ENCODE measurements around the gene OR5W2. TPM values are rescaled to one million over a fixed set of nuclear protein-coding genes. Genes with fewer than 3 reads are reported as not detected.
A peak's percentile ranks its signal among the peaks of the same experiment; 100 is the strongest.

OR5W2 gene
- not detected for polyA plus RNA-seq (2013, experiment 1 of 2)
- not detected for polyA plus RNA-seq (2013, experiment 2 of 2)

DNA sequence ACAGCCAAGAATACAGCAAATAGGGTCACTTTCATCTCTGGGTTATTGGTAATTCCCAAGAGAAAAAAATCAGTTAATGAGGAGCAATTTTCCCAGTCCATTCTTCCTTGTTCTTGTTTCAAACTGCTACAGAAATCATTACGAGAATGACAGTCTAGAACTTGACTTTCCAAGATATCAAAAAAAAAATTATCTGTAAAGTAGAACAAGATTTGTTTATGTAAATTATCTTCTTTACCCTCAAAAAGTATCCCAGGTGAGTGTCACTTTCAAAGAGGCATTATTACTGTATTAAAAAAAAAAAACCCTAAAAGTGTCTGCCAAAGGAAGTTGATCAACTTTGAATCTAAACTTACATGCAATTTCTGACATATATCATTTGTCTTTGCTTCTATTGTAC is at the start of gene OR5W2:
Gene OR5W2 (minus strand): TSS at position 101 of the 400 bp plus-strand sequence. CDS start 0 bp downstream, at position 101.
- Histone ChIP-seq H3K4me1 (ENCODE audit: control insufficient read depth, insufficient read depth, low read depth, low read length) (no peaks in the 10 kb centered on the region), H3K4ac (ENCODE audit: low read depth in 1 of 2, low read length in 2 of 2) (no peak within 1 kb of the TSS), H3K9me3 (ENCODE audit: control insufficient read depth, low read length) (no peaks in the 10 kb centered on the region), H3K27me3 (ENCODE audit: control insufficient read depth in 1 of 2, insufficient read depth in 1 of 2, low read length in 2 of 2) (no peaks in the 10 kb centered on the region), H3K79me1 (replicated peaks; ENCODE audit: low read length, poor library complexity, severe bottlenecking) (no peaks in the 10 kb centered on the region), H2BK5ac (ENCODE audit: low read depth, low read length, poor library complexity, severe bottlenecking) (no peak within 1 kb of the TSS), H2AK5ac (ENCODE audit: low read length, severe bottlenecking) (no peak within 1 kb of the TSS), H3K4me3 (ENCODE audit: insufficient read depth in 1 of 2, low read depth in 1 of 2, low read length in 2 of 2) (no peak within 1 kb of the TSS), H2AFZ (ENCODE audit: low read depth, low read length) (no peak within 1 kb of the TSS), H3K23ac (ENCODE audit: low read length in 2 of 2) (no peak within 1 kb of the TSS), H3K4me2 (ENCODE audit: low read length, poor library complexity, severe bottlenecking) (no peak within 1 kb of the TSS), H3K9ac (ENCODE audit: low read length) (no peak within 1 kb of the TSS), H3K27ac (ENCODE audit: low read length, poor library complexity, severe bottlenecking) (no peak within 1 kb of the TSS), H3K18ac (ENCODE audit: low read depth in 1 of 2, low read length in 2 of 2) (no peak within 1 kb of the TSS), H3K14ac (ENCODE audit: low read length in 2 of 2) (no peak within 1 kb of the TSS), H3K36me3 (ENCODE audit: control insufficient read depth in 1 of 2, insufficient read depth in 2 of 2, low read depth in 1 of 2, low read length in 2 of 2) (no peaks in the 10 kb centered on the region), H4K91ac (ENCODE audit: low read length) (no peak within 1 kb of the TSS), H2BK120ac (ENCODE audit: low read depth, low read length) (no peak within 1 kb of the TSS), H2BK12ac (ENCODE audit: low read length in 2 of 2) (no peak within 1 kb of the TSS), H4K8ac (ENCODE audit: low read length) (no peak within 1 kb of the TSS), H2BK15ac (ENCODE audit: low read depth, poor library complexity, severe bottlenecking) (no peak within 1 kb of the TSS)
- no CpG with 5 or more reads among the region's 1 CpG for WGBS
- no peak for DNase-seq

DNA sequence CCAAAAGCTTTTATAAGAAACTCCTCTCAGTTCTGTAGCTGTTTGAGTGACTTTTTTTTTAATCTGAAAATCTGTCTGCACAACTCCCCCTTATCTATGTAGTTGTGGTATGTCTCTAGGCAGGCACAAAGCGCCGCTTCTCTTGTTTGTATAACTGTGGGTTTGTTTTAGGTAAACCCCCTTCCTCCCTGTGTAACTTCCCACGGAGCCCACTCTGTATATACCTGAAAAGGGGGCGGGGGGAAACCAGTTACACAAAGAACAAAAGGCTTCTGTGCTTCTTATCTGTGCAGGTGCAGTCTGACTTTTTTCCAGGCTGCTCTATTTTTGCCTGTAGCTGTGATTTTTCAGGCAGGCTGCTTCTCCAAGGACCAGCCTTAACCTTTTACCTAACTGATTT is 42.1 kb upstream of the OR5W2 start:
- no peak overlapping the region for H3K27ac ChIP-seq (ENCODE audit: low read length, poor library complexity, severe bottlenecking)
- H3K4me3 ChIP-seq (ENCODE audit: insufficient read depth in 1 of 2, low read depth in 1 of 2, low read length in 2 of 2): no peak overlapping the region
- no peak overlapping the region for H3K23ac ChIP-seq (ENCODE audit: low read length in 2 of 2)
- no peak overlapping the region for H2AFZ ChIP-seq (ENCODE audit: low read depth, low read length)
- H3K79me1 ChIP-seq (replicated peaks; ENCODE audit: low read length, poor library complexity, severe bottlenecking): no peaks in the 10 kb centered on the region
- H2BK12ac ChIP-seq (ENCODE audit: low read length in 2 of 2): no peak overlapping the region
- no peaks in the 10 kb centered on the region for H3K27me3 ChIP-seq (ENCODE audit: control insufficient read depth in 1 of 2, insufficient read depth in 1 of 2, low read length in 2 of 2)
- 39% methylated on average over 2 of the region's 4 CpGs for WGBS
- H2BK5ac ChIP-seq (ENCODE audit: low read depth, low read length, poor library complexity, severe bottlenecking): no peak overlapping the region
- no peaks in the 10 kb centered on the region for H3K4me1 ChIP-seq (ENCODE audit: control insufficient read depth, insufficient read depth, low read depth, low read length)
- no peak overlapping the region for H2AK5ac ChIP-seq (ENCODE audit: low read length, severe bottlenecking)
- no peaks in the 10 kb centered on the region for H3K9me3 ChIP-seq (ENCODE audit: control insufficient read depth, low read length)
- H3K4ac ChIP-seq (ENCODE audit: low read depth in 1 of 2, low read length in 2 of 2): no peak overlapping the region
- no peak overlapping the region for H3K4me2 ChIP-seq (ENCODE audit: low read length, poor library complexity, severe bottlenecking)
- no peak overlapping the region for H3K9ac ChIP-seq (ENCODE audit: low read length)
- no peak overlapping the region for H2BK15ac ChIP-seq (ENCODE audit: low read depth, poor library complexity, severe bottlenecking)
- H4K91ac ChIP-seq (ENCODE audit: low read length): no peak overlapping the region
- no peaks in the 10 kb centered on the region for H3K36me3 ChIP-seq (ENCODE audit: control insufficient read depth in 1 of 2, insufficient read depth in 2 of 2, low read depth in 1 of 2, low read length in 2 of 2)
- H3K18ac ChIP-seq (ENCODE audit: low read depth in 1 of 2, low read length in 2 of 2): no peak overlapping the region
- H2BK120ac ChIP-seq (ENCODE audit: low read depth, low read length): no peak overlapping the region
- H3K14ac ChIP-seq (ENCODE audit: low read length in 2 of 2): no peak overlapping the region
- no peak overlapping the region for H4K8ac ChIP-seq (ENCODE audit: low read length)
- DNase-seq: no peak

DNA sequence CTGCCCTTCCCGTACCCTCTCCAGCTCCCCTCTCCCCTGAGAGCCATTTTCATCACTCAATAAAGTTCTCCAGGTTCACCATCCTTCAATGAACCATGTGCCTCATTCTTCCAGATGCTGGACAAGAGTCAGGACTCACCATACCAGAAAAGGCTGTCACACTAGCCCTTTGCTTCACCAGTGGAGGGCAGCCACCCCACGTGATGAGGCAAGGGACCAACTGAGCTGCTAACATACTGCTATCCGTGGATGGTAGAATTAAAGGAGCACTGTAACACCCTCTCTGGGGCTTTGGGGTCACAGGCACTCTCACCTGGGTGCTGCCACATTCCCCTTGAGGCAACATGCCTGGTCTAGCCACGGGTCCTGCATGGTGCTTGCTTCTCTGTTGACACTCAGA is 34.9 kb upstream of the OR5W2 start:
- Histone ChIP-seq H3K4me3 (ENCODE audit: insufficient read depth in 1 of 2, low read depth in 1 of 2, low read length in 2 of 2) (no peak overlapping the region), H3K14ac (ENCODE audit: low read length in 2 of 2) (no peak overlapping the region)
- WGBS: 50% methylated on average over 4 of the region's 4 CpGs

DNA sequence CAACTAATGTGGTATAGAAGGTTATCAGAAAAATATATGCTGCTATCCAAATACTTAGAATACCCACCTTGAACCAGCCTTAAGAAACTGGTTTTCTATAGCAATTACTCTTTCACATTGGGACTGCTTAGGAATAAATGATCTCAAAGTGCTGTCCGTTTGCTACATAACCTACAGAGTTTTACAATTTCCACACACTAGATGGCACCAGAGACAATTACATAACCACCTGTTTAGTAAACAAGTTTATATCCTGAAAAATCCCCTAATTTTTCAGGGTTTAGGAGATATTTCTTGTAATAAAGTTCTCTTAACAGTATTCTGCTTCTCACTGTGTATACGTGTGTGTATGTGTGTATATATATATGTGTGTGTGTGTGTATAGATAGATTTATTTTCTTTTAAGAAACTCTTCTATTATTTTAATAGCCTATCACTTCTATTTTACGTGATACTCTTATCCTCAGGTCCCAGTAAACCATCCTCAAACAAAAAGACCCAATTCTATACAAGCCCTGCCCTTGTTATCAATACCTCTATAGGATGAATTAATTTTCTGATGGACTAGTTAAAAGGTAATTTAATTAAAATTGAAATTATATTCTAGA is 28.5 kb upstream of the OR5W2 start:
- no peak overlapping the region for H3K27ac ChIP-seq (ENCODE audit: low read length, poor library complexity, severe bottlenecking)
- 0% methylated on average over 1 of the region's 3 CpGs for WGBS
- H4K8ac ChIP-seq (ENCODE audit: low read length): no peak overlapping the region
- no peak overlapping the region for H2BK120ac ChIP-seq (ENCODE audit: low read depth, low read length)
- H2BK5ac ChIP-seq (ENCODE audit: low read depth, low read length, poor library complexity, severe bottlenecking): no peak overlapping the region
- no peak overlapping the region for H2AK5ac ChIP-seq (ENCODE audit: low read length, severe bottlenecking)
- no peak overlapping the region for H4K91ac ChIP-seq (ENCODE audit: low read length)
- no peak overlapping the region for H3K18ac ChIP-seq (ENCODE audit: low read depth in 1 of 2, low read length in 2 of 2)
- no peak overlapping the region for H2AFZ ChIP-seq (ENCODE audit: low read depth, low read length)
- H3K23ac ChIP-seq (ENCODE audit: low read length in 2 of 2): no peak overlapping the region
- no peaks in the 10 kb centered on the region for H3K79me1 ChIP-seq (replicated peaks; ENCODE audit: low read length, poor library complexity, severe bottlenecking)
- DNase-seq: peak; percentile 14
- H3K4me1 ChIP-seq (ENCODE audit: control insufficient read depth, insufficient read depth, low read depth, low read length): no peaks in the 10 kb centered on the region
- no peak overlapping the region for H3K4me2 ChIP-seq (ENCODE audit: low read length, poor library complexity, severe bottlenecking)
- H3K4me3 ChIP-seq (ENCODE audit: insufficient read depth in 1 of 2, low read depth in 1 of 2, low read length in 2 of 2): no peak overlapping the region
- H3K36me3 ChIP-seq (ENCODE audit: control insufficient read depth in 1 of 2, insufficient read depth in 2 of 2, low read depth in 1 of 2, low read length in 2 of 2): no peaks in the 10 kb centered on the region
- H2BK15ac ChIP-seq (ENCODE audit: low read depth, poor library complexity, severe bottlenecking): no peak overlapping the region
- H3K9me3 ChIP-seq (ENCODE audit: control insufficient read depth, low read length): no peaks in the 10 kb centered on the region
- H3K27me3 ChIP-seq (ENCODE audit: control insufficient read depth in 1 of 2, insufficient read depth in 1 of 2, low read length in 2 of 2): no peaks in the 10 kb centered on the region
- no peak overlapping the region for H3K4ac ChIP-seq (ENCODE audit: low read depth in 1 of 2, low read length in 2 of 2)
- no peak overlapping the region for H3K9ac ChIP-seq (ENCODE audit: low read length)
- no peak overlapping the region for H3K14ac ChIP-seq (ENCODE audit: low read length in 2 of 2)
- no peak overlapping the region for H2BK12ac ChIP-seq (ENCODE audit: low read length in 2 of 2)

More for the DNA sequence above, 34.9 kb upstream of the OR5W2 start:
- Histone ChIP-seq H2BK120ac (ENCODE audit: low read depth, low read length) (no peak overlapping the region), H4K8ac (ENCODE audit: low read length) (no peak overlapping the region), H2BK5ac (ENCODE audit: low read depth, low read length, poor library complexity, severe bottlenecking) (no peak overlapping the region), H3K27ac (ENCODE audit: low read length, poor library complexity, severe bottlenecking) (no peak overlapping the region), H3K4me2 (ENCODE audit: low read length, poor library complexity, severe bottlenecking) (no peak overlapping the region), H4K91ac (ENCODE audit: low read length) (no peak overlapping the region), H2AFZ (ENCODE audit: low read depth, low read length) (no peak overlapping the region), H3K9me3 (ENCODE audit: control insufficient read depth, low read length) (no peaks in the 10 kb centered on the region), H3K36me3 (ENCODE audit: control insufficient read depth in 1 of 2, insufficient read depth in 2 of 2, low read depth in 1 of 2, low read length in 2 of 2) (no peaks in the 10 kb centered on the region), H3K4me1 (ENCODE audit: control insufficient read depth, insufficient read depth, low read depth, low read length) (no peaks in the 10 kb centered on the region), H3K27me3 (ENCODE audit: control insufficient read depth in 1 of 2, insufficient read depth in 1 of 2, low read length in 2 of 2) (no peaks in the 10 kb centered on the region), H2BK15ac (ENCODE audit: low read depth, poor library complexity, severe bottlenecking) (no peak overlapping the region), H2BK12ac (ENCODE audit: low read length in 2 of 2) (no peak overlapping the region), H3K18ac (ENCODE audit: low read depth in 1 of 2, low read length in 2 of 2) (no peak overlapping the region), H3K79me1 (replicated peaks; ENCODE audit: low read length, poor library complexity, severe bottlenecking) (no peaks in the 10 kb centered on the region), H3K4ac (ENCODE audit: low read depth in 1 of 2, low read length in 2 of 2) (no peak overlapping the region), H3K9ac (ENCODE audit: low read length) (no peak overlapping the region), H2AK5ac (ENCODE audit: low read length, severe bottlenecking) (no peak overlapping the region), H3K23ac (ENCODE audit: low read length in 2 of 2) (no peak overlapping the region)
- no peak for DNase-seq
